ENCODE measurements around the gene SCUBE2.

Gene SCUBE2

DNA sequence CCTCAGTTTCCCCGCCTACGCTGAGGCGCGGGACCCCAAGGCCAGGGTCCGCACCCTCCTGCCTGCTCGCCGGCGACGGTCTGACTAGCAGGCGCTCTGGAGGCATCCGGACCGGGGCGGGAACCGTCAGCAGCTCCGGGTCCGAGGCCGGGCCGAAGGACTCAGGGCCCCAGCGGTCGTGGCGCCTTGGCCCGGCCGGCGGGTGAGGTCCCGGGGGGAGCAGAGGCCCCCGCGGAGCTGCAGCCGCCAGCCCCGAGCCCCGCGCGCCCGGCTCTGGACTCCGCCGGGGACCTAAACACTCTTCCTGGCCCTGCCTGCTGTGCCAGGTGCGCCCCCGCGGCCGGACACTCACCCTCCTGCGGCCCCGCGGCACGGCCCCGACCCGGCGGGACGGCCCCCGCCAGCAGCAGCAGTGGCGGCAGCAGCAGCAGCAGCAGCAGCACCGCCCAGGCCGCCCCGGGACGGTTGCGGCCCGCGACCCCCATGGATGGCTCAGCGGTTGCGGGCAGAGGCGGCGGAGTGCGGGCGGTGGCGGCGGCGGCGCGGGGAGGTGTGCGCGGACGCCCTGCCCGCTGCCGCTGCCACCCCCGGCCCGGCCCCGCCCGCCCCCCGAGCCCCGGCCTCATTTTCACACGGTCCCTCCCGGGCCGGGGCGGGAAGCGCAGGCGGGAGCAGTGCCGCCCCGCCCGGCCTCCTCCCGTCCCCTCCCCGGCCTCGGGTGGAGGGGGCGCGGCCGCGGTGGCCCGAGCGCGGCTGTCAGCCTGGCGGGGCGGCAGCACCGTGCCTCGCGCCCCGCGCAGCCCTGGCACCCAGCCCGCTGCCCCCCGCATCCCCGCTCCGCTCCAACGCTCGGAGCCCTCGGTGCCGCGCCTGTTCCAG, at the start of gene SCUBE2:
Gene SCUBE2 (minus strand): TSS at position 556 of the 879 bp plus-strand sequence. CDS start 71 bp downstream, at position 485.
- DNase-seq (ENCODE audit: extremely low read depth in 1 of 2, low read depth in 1 of 2): no peak

DNA sequence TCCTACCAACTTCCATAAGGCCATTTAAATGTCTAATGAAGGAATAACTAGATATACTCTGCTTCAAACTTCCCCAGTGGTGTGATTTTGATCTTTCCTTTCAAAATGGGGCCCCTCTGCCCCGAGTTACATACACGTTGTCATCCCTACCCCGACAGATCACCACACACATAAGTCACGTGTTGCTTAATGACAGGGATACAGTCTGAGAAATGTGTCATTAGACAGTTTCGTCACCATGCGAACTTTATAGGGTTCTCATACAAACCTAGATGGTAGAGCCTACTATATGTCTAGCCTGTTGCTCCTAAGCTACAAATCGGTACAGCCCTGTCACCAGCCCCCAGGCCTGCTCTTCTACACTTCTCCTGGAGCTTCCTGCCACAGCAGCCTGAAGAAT, 49.8 kb upstream of the SCUBE2 start:
- no peak for DNase-seq (ENCODE audit: extremely low read depth in 1 of 2, low read depth in 1 of 2)

DNA sequence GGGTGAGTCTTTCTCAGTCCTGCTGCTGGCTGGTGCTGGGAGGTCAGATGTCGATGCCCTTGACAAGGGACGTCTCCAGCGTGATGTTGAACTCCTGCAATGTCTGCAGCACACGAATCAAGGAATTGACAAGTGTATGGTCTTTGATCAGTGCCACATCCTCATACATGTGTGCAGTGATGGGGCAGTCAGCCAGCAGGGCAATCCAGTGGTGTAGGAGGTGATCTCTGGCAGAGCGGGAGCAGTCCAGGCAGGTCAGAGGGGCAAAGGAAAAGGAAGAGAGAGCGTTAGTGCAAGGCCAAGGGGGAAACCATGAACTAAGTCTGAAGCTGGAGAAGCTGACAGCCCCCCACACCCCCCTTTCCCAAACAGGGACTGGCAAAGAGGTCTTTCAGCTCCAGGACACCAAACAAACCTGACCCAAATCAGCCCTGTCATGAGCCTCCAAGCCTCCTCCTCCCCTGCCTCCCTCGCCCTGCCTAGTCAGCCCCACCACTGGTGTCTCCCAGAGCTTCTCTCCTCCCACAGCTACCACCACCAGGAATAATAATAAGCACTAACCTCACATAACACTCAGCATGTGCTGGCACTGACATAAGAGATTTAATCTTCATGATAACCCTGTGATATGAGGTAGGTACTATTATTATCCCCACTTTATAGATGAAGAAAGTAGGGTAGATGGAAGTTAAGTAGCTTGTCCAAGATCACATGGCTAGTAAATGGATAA, 48.4 kb upstream of the SCUBE2 start:
- no peak for DNase-seq (ENCODE audit: extremely low read depth in 1 of 2, low read depth in 1 of 2)

DNA sequence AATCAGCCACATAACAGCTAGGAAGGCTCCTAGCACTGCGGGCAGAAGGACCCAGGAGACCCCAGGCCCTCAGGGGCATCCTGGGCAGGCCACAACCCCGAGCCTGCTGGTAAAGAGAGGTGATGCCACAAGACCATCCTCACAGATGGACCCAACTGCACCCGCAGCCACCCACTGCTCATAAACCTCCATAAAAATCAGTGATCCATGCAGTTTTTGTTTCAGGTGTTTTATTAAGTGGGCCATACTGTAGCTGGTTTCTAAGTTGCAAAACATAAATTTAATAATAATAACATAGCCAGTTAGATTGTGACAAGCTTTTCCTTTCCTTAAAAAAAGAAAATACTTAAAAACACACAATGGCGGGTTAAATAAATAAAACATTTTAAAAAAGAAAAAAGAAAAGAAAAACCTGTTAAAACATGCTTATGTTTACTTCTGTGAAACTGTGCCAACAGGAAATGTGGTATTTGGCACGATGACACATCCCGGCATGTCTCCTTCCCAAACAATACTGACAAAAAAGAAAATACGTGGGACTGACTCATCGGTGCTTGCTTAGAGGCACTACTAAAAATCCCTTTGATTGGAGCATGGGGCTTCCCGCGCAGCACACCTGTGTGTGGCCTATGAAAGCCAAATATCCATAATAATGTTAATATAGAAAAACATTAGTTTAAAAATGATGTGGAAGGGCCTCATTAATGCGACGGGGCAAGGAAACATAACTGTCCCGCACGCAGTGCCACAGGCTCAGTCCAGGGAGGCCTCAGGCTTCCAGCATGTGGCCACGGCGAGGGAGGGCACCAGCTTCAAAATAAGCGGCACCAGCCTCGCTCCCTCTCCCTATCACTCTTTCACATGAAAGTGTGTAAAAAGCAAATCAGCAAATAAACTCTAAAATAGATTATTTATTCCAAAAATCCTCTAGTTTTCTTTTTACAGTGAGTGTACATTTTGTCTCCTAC, 47.5 kb upstream of the SCUBE2 start:
- no peak for DNase-seq (ENCODE audit: extremely low read depth in 1 of 2, low read depth in 1 of 2)

DNA sequence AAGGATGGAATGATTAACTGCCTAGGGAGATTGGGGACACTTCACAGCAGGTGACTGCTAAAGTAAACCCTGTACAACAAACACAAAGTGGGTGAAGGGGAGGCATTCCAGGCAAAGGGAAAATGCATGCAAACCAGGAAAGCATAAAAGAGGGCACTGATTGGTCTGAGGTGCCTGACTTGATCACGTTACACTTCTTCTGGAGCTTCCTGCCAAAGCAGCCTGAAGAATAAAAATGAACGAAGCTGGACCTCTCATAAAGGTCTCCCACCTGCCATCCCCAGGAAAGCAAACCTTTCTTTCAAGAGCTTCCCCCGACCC, 46.7 kb upstream of the SCUBE2 start:
- no peak for DNase-seq (ENCODE audit: extremely low read depth in 1 of 2, low read depth in 1 of 2)

DNA sequence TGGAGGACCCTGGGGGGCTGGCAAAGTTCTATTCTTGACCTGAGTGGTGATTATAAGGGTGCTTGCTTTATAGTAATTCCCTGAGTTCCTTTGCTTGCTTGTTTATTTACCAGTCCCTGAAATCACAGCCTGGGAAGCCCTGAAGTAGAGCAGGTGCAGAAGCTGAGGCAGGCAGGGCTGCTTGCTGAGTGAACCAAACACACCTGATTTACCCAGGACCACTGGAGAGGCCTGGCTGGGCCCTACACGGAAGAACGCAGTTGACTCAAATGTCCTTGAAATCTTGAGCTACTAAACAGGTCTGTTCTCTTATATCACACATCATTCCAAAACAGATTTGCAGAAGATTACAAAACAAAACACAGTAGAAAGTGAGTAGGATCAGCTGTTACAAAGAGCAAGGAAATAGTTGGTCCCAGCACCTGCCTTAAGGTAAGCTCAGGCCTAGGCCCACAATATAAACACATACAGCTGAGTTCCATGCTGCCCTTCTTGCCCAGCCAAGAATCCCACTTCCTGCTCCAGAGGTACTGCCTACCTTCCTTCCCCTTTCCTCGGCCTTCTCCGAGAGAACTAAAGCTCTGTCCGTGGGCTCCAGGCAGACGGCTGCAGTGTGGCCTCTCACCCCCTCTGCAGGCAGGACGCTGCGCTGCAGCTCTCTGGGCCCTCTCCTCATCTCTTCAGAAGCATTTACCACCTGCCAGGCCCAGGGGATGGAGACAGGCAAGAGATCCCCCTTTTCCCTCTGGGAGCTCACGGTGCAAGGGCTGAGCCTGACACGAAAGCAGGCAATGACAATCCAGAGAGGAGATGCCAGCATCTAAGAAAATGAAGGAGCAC, 46.1 kb upstream of the SCUBE2 start:
- peak in 1 of 2 donors; percentile 51 for DNase-seq (ENCODE audit: extremely low read depth in 1 of 2, low read depth in 1 of 2)

DNA sequence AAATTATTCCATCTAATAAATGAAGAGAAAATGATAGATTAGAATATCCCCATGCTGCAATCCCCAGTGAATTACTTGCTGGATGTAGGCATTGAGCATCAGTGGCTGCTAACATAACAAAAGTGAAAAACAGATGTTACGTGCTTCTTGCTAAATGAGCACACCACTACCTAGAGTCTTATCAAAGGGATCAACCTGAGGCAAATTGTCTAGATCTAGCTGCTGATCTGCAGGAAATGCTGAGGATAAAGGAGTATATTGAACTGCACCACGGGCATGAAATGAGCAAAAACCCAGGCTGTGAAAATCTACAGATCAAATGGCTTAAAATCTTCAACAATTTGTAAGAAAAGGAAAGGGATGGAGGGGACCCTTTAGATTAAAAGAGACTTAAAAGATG, 45.3 kb upstream of the SCUBE2 start:
- no peak for DNase-seq (ENCODE audit: extremely low read depth in 1 of 2, low read depth in 1 of 2)

DNA sequence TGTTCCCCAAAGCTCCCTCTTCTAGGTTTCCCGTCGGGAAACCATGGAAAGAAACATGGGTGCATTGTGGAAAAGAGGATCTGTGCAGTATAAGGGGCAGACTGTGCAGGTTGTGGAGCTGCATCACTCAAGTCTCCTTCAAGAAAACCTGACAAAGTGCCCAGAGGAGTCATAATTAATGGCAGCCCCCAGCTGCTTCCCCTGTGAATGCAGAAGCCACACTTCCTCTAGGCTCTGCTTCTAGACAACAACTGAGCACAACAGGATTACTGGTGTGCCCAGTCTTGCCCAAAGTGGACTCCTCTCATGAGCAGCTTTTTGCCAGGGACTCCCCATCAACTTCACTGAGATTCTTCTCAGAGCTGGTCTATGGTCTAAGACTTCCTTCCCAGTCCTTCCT, 42.6 kb upstream of the SCUBE2 start:
- DNase-seq (ENCODE audit: extremely low read depth in 1 of 2, low read depth in 1 of 2): no peak

DNA sequence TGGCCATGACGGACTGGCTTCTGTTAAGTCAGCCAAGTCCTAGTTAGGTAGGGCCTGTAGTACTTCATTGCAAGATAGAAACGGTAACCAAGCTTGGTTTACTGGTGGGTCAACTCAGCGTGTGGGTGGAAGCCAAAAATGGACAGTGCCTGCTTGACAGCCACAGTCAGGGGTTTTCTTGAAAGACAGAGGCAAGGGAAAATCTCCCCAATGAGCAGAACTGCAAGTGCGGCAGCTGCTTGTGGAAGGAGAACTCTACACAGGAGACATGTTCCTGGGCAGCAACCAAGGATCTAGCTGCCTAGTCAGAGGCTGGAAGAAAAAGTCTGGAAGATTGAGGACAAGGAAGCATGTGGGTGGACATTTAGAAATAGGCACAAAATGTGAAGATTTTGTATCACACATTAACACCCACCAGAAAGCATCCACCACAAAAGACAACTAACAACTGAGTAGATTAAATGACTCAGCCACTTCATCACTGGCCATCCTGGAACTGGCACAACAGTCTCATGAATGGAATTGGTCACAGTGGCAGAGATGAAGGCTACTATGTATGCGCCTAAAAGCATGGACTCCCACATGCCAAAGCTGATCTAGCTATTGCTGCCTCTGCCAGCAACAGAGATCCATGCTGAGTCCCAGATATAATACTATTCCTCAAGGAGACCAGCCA, 40.9 kb upstream of the SCUBE2 start:
- DNase-seq (ENCODE audit: extremely low read depth in 1 of 2, low read depth in 1 of 2): no peak

DNA sequence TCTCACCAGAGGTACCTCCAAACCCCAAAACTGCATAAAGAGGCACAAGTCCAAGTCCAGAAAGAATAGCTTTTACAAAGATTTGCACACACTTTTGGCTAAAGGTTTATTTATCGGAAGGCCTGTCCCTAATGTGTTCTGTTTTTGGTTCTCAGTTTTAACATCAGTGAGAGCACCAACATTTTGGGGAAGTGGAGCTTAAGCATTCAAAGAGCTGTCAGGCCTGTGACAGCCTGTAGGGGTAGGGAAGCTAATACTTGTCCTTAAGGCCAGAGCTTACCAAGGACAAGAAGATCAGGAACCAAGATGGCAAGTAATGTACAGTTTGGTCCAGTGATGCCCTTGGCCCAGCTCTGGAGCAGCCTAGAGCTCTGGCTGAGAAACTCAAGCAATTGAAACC, 38.9 kb upstream of the SCUBE2 start:
- DNase-seq (ENCODE audit: extremely low read depth in 1 of 2, low read depth in 1 of 2): no peak

DNA sequence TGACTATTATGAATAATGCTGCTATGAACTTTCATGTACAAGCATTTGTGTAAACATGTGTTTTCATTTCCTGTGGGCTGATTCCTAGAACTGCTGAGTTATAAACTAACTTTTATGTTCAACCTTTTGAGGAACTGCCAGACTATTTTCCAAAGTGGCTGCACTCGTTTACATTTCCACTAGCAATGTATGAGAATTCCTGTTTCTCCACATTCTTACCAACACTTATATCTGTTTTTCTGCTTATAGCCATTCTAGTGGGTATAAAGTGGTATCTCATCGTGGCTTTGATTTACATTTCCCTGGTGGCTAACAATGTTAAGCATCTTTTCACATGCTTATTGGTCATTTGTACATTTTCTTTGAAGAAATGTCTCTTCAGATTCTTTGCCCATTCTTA, 35.2 kb upstream of the SCUBE2 start:
- no peak for DNase-seq (ENCODE audit: extremely low read depth in 1 of 2, low read depth in 1 of 2)

DNA sequence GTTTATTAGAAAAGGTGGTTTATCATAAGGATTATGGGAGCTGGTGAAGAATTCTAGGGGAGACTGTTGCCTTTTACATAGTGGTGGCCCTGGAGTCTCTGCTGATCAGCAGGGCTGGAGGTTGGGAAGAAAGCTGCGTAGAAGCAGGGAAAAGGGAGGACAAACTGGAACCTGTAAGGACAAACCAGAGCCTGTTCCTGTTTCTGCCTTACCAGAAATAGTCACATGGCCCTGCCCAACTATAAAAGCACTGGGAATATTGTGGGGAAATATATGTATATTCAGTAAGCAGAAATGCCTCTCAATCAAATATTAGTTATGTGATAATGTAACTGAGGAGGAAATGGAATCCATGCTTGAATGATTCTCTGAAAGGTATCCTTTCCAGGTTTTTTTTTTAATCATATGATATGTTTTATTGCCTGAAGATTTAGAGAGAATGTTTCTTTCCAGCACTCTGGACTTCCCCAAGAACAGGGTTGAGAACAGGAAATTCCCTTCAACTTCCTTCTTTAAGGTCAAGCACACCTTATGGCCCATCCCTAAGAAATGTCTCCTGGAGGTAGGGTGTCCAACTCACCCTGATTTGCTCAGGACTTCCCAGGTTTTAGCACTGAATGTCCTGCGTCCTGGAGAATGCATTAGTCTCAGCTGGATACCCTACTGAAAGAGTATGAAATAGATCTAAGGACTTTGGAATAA, 33.9 kb upstream of the SCUBE2 start:
- DNase-seq (ENCODE audit: extremely low read depth in 1 of 2, low read depth in 1 of 2): no peak

DNA sequence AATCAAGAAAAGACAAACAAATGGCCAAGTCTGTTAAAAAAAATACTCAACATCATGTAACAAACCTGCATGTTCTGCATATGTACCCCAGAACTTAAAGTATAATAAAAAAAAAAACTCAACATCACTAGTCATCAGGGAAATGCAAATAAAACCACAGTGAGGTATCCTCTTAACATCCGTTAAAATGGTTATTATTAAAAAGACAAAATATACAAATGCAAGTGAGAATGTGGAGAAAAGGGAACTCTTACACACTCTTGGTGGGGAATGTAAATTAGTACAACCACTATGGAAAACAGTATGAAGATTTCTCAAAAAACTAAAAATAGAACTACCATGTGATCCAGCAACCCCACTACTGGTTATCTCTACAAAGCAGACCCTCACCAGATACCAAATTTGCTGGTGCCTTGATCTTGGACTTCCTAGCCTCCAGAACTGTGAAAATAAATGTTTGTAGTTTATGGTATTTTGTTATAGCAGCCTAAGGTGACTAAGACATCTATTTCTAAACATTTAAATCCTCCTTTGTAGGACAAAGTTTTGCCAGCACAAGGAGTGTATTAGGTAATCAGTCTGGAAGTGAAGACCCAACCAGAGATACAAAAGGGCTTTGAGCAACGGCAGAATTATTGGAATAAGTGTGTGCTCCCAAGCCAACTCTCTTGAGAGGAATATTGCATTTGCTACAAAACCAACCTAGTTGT, 32.4 kb upstream of the SCUBE2 start:
- DNase-seq (ENCODE audit: extremely low read depth in 1 of 2, low read depth in 1 of 2): no peak

DNA sequence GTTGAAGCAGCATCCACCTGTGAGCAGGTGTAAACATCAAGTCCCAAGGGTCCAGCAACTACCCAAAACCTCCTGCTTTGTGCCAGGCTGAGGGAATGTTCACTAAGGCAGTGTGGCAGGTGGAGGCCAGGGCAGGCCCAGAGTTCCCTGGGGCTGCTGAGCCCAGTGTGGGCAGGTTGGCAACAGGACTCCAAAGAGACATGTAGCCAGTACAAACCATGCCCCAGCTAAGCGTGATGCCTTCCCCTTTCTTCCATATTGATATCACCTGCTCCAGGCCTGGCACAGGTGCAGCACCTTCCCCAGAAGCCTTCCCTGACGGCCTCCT, 30.0 kb upstream of the SCUBE2 start:
- DNase-seq (ENCODE audit: extremely low read depth in 1 of 2, low read depth in 1 of 2): no peak

DNA sequence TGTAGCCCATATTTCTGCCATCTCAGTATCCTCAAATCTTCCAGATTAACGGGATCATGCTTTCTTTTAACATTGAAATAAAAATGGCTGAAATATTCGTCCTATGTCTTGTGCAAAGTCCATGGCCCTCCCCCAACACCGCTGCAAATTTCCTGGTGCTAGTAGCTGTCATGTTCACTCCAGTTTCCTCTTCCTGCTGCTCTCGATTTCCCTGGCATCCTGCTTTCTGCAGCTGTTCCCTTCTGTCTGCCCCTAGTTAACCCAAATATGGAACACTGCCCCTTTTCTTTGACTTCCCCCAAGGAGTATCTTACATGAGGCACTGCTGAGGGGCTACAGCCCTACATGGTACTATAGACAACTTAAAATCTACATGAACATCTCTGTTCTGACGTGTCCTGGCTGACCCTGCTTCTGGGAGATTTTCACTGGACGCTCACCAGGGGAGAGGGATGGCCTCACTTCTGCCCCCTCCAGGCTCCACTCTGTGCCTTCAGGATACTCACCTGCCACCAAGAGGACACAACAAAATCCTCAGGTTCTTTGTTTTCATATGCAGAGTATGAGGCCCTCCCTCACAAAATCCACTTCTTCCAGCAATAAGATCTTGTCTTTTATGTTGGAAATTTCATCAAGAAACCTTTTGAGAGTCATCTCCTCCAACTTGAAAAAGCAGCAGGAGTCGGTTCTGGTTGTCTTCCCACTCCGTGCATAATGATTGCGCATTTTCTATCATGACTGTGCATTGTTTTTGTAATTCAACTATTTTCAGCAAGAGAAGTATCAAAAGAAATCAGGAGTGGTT, 29.5 kb upstream of the SCUBE2 start:
- no peak for DNase-seq (ENCODE audit: extremely low read depth in 1 of 2, low read depth in 1 of 2)

DNA sequence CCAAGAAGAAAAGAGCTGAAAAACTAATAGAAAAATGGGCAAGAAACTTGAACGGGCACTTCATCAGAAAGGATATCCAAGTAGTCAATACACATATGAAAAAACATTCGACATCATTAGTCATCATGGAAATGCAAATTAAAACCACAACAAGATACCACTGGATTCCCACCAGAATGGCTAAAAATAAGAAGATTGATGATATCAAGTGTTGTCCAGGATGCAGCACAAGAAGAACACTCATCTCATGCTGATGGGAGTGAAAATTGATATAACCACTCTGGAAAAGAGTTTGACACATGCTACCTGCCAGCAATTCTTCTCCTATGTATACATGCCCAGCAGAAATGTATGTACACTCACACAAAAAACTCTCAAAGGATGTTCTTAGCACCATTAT, 26.9 kb upstream of the SCUBE2 start:
- no peak for DNase-seq (ENCODE audit: extremely low read depth in 1 of 2, low read depth in 1 of 2)

DNA sequence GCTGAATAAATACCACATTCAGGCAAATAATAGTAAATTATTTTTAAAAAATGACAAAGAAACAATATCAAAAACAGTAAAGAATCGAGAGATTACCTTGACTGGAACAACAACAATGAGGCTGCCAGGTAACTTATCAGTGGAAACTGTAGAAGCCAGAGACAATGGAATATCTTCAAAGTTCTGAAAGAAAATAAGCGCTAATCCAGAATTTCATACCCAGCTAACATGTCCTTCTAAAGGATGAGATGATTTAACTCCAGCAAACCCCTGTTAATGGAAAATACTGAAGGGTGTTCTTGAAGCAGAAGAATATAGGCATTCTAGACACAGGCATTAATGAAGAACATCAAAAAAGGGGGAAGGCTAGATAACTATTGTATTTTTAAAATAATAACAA, 20.7 kb upstream of the SCUBE2 start:
- DNase-seq (ENCODE audit: extremely low read depth in 1 of 2, low read depth in 1 of 2): no peak
